Measurements from ENCODE around the gene TMEM150C. TPM values are rescaled to one million over a fixed set of nuclear protein-coding genes. Genes with fewer than 3 reads are reported as not detected.

Gene TMEM150C
- total RNA-seq, 2 experiments from 2014 or later, result not detected

DNA sequence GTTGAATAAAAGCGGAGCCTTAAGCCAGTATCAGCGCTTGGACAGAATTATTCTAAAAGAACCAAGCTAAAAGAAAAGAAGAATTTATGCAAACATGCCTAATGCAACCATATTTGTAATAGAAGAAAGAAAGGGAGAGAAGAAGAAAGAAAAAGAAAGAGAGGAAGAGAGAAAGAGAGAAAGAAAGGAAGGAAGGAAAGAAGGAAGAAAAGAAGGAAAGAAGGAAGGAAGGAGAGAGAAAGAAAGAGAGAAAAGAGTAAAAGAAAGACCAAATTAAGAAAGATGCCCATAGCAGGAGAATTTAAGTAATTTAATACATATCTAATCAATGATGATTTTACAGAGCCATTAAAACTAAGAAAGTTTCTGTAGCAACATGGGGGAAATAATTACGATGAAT, 30.9 kb upstream of the TMEM150C start:
- Mint-ChIP-seq H3K9me3 (no peaks in the 10 kb centered on the region), H3K27ac (no peak overlapping the region), H3K4me3 (no peak overlapping the region), H3K36me3 (ENCODE audit: low read depth) (no peaks in the 10 kb centered on the region), H3K27me3 (peaks cover 34% of the 10 kb centered on the region), H3K4me1 (ENCODE audit: low read depth) (no peaks in the 10 kb centered on the region)
- no peak for DNase-seq
- CTCF ChIA-PET, result no interaction called here
- Histone ChIP-seq H3K4me3 (ENCODE audit: low read length) (no peak overlapping the region), H3K36me3 (ENCODE audit: insufficient read depth, low read length) (no peaks in the 10 kb centered on the region), H3K27me3 (ENCODE audit: control insufficient read depth in 1 of 2, insufficient read depth in 2 of 2, low read length in 2 of 2) (peaks cover 6% of the 10 kb centered on the region in 2 experiments), H3K9me3 (ENCODE audit: control insufficient read depth in 1 of 2, insufficient read depth in 1 of 2, low read length in 2 of 2) (no peaks in the 10 kb centered on the region), H3K27ac (ENCODE audit: low read depth in 1 of 2, low read length in 2 of 2) (no peak overlapping the region), H3K4me1 (ENCODE audit: insufficient read depth, low read length) (no peaks in the 10 kb centered on the region)
- intact Hi-C loops (cut with DNase I, micrococcal nuclease), result no loop called here
- ATAC-seq (ENCODE audit: poor library complexity), result no peak
- POLR2A ChIA-PET, result no interaction called here
- TF ChIP-seq, protein P1, sequence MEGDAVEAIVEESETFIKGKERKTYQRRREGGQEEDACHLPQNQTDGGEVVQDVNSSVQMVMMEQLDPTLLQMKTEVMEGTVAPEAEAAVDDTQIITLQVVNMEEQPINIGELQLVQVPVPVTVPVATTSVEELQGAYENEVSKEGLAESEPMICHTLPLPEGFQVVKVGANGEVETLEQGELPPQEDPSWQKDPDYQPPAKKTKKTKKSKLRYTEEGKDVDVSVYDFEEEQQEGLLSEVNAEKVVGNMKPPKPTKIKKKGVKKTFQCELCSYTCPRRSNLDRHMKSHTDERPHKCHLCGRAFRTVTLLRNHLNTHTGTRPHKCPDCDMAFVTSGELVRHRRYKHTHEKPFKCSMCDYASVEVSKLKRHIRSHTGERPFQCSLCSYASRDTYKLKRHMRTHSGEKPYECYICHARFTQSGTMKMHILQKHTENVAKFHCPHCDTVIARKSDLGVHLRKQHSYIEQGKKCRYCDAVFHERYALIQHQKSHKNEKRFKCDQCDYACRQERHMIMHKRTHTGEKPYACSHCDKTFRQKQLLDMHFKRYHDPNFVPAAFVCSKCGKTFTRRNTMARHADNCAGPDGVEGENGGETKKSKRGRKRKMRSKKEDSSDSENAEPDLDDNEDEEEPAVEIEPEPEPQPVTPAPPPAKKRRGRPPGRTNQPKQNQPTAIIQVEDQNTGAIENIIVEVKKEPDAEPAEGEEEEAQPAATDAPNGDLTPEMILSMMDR (IDR thresholded peaks at IDR 0.05), result no peak

- Histone ChIP-seq H3K27me3 (ENCODE audit: control insufficient read depth in 1 of 2, insufficient read depth in 2 of 2, low read length in 2 of 2) (peaks cover 6 to 9% of the 10 kb centered on the region in 2 experiments), H3K4me1 (ENCODE audit: insufficient read depth, low read length) (no peaks in the 10 kb centered on the region), H3K36me3 (ENCODE audit: insufficient read depth, low read length) (no peaks in the 10 kb centered on the region), H3K27ac (ENCODE audit: low read depth in 1 of 2, low read length in 2 of 2) (no peak overlapping the region), H3K4me3 (ENCODE audit: low read length) (no peak overlapping the region), H3K9me3 (ENCODE audit: control insufficient read depth in 1 of 2, insufficient read depth in 1 of 2, low read length in 2 of 2) (no peaks in the 10 kb centered on the region)
- TF ChIP-seq, protein P1 (IDR thresholded peaks at IDR 0.05), result no peak
- DNase-seq (no peak), ATAC-seq (ENCODE audit: poor library complexity) (no peak)
- H3K27me3 Mint-ChIP-seq, result peaks cover 34% of the 10 kb centered on the region
- H3K27ac Mint-ChIP-seq, result no peak overlapping the region
- intact Hi-C loops (cut with DNase I, micrococcal nuclease), result no loop called here
- ChIA-PET POLR2A (no interaction called here), CTCF (no interaction called here)
- no peaks in the 10 kb centered on the region for H3K36me3 Mint-ChIP-seq (ENCODE audit: low read depth)
- no peaks in the 10 kb centered on the region for H3K9me3 Mint-ChIP-seq
- H3K4me3 Mint-ChIP-seq, result no peak overlapping the region
- H3K4me1 Mint-ChIP-seq (ENCODE audit: low read depth), result no peaks in the 10 kb centered on the region
Observed at GRCh38 chr4:82591592-82591991, 29.8 kb upstream of the TMEM150C start.

DNA sequence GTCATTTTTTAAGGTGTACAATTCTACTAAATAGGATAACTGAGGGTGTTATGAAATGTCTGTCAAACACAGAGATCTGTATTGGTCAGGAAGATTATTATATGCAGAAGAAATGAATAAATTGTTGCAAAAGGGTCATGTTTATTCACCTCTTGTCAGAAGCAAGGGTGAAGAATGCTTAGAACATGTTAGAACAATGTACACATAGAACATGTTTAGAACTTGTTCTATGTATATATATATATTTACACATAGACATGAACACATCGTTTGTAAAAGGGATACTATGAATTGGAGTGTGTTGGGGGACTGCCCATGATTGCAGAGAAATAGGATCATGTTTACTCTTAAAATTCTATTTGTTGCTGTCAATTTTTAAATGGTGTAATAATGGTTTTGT, 28.0 kb upstream of the TMEM150C start:
- H3K4me3 Mint-ChIP-seq, result no peak overlapping the region
- peaks cover 33% of the 10 kb centered on the region for H3K27me3 Mint-ChIP-seq
- Histone ChIP-seq H3K27me3 (ENCODE audit: control insufficient read depth in 1 of 2, insufficient read depth in 2 of 2, low read length in 2 of 2) (peaks cover 5 to 6% of the 10 kb centered on the region in 2 experiments), H3K36me3 (ENCODE audit: insufficient read depth, low read length) (no peaks in the 10 kb centered on the region), H3K4me1 (ENCODE audit: insufficient read depth, low read length) (no peaks in the 10 kb centered on the region), H3K27ac (ENCODE audit: low read depth in 1 of 2, low read length in 2 of 2) (no peak overlapping the region), H3K9me3 (ENCODE audit: control insufficient read depth in 1 of 2, insufficient read depth in 1 of 2, low read length in 2 of 2) (no peaks in the 10 kb centered on the region), H3K4me3 (ENCODE audit: low read length) (no peak overlapping the region)
- intact Hi-C loops (cut with DNase I, micrococcal nuclease), result no loop called here
- H3K27ac Mint-ChIP-seq, result no peak overlapping the region
- ATAC-seq (ENCODE audit: poor library complexity) (no peak), DNase-seq (no peak)
- H3K36me3 Mint-ChIP-seq (ENCODE audit: low read depth), result no peaks in the 10 kb centered on the region
- TF ChIP-seq, protein P1 (IDR thresholded peaks at IDR 0.05), result no peak
- H3K4me1 Mint-ChIP-seq (ENCODE audit: low read depth), result no peaks in the 10 kb centered on the region
- POLR2A ChIA-PET, result no interaction called here
- H3K9me3 Mint-ChIP-seq, result no peaks in the 10 kb centered on the region
- CTCF ChIA-PET, result no interaction called here

All from CD4-positive, alpha-beta T cell (primary cell).